Fibroblast of pulmonary artery (primary cell): ENCODE results near the gene CABCOCO1.
"Not testable (repeated sequence)": the region's sequence is repeated elsewhere in the genome, so short reads cannot be mapped to it uniquely, and the experiment has no call there.

Experiments used
- DNase-seq: peaks from one replicate; pipeline ENCODE4 v3.0.0-alpha.2; 2010; ENCODE audit warnings: low read depth
- H3K4me3 ChIP-seq: replicated peaks from 2 replicates; pipeline ENCODE4 v1.5.1; 2011; ENCODE audit warnings: low read depth, mild to moderate bottlenecking, control low read depth, low read length, moderate library complexity
- TF ChIP-seq, protein P1 (sequence below): IDR thresholded peaks from 2 replicates; pipeline ENCODE4 v1.5.1; 2011; ENCODE audit warnings: mild to moderate bottlenecking, control low read depth, low read length, inconsistent platforms; ENCODE audit errors: missing control alignments

Gene CABCOCO1

GRCh38 chr10:61688551-61689308 is 26.0 kb downstream of the CABCOCO1 start:
- no peak overlapping the region for H3K4me3 ChIP-seq
- TF ChIP-seq, protein P1, sequence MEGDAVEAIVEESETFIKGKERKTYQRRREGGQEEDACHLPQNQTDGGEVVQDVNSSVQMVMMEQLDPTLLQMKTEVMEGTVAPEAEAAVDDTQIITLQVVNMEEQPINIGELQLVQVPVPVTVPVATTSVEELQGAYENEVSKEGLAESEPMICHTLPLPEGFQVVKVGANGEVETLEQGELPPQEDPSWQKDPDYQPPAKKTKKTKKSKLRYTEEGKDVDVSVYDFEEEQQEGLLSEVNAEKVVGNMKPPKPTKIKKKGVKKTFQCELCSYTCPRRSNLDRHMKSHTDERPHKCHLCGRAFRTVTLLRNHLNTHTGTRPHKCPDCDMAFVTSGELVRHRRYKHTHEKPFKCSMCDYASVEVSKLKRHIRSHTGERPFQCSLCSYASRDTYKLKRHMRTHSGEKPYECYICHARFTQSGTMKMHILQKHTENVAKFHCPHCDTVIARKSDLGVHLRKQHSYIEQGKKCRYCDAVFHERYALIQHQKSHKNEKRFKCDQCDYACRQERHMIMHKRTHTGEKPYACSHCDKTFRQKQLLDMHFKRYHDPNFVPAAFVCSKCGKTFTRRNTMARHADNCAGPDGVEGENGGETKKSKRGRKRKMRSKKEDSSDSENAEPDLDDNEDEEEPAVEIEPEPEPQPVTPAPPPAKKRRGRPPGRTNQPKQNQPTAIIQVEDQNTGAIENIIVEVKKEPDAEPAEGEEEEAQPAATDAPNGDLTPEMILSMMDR, result no peak
- no peak for DNase-seq

GRCh38 chr10:61691667-61692066 is 28.9 kb downstream of the CABCOCO1 start:
- not testable (repeated sequence) for DNase-seq, H3K4me3 ChIP-seq

- DNase-seq, result no peak
- H3K4me3 ChIP-seq, result no peak overlapping the region
- TF ChIP-seq, protein P1, result no peak
These were observed 29.8 kb downstream of the CABCOCO1 start for GRCh38 chr10:61692447-61693010.

- no peak for DNase-seq
- TF ChIP-seq, protein P1, result no peak
- no peak overlapping the region for H3K4me3 ChIP-seq
These were observed 36.4 kb downstream of the CABCOCO1 start for GRCh38 chr10:61698968-61699655.

DNA sequence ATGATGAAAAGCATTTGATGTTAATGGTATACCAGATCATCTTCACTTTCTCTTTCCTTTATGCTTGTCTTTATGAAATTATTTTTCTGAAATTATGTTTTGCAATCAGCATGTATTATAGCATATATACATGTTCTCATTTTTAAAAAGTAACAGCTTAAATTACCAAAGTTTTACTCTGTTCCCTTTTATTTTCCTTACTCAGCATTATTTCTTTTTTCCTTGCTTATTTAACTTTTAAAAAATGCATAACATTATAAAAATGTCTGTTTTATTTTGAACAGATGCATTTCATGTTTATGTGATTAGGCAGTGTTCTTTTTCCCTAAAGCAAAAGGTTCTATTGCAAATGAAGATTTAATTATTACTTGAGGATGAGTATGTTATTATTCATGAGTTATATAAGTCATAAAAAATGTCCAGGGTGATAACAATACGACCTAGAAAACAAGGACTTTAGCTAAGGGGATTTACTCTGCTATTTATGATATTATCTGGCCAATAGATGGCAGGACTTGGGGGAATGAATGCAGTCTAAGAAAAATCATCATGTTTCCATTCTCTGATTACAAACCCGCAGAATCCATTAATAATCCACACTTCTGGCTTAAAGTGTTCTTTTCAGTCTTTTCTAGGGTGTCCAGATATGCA is 38.5 kb downstream of the CABCOCO1 start:
- no peak overlapping the region for H3K4me3 ChIP-seq
- DNase-seq, result no peak
- TF ChIP-seq, protein P1, result peak; percentile 13

GRCh38 chr10:61701706-61702105 is 39.0 kb downstream of the CABCOCO1 start:
- H3K4me3 ChIP-seq, result no peak overlapping the region
- TF ChIP-seq, protein P1, result no peak
- DNase-seq, result no peak

DNA sequence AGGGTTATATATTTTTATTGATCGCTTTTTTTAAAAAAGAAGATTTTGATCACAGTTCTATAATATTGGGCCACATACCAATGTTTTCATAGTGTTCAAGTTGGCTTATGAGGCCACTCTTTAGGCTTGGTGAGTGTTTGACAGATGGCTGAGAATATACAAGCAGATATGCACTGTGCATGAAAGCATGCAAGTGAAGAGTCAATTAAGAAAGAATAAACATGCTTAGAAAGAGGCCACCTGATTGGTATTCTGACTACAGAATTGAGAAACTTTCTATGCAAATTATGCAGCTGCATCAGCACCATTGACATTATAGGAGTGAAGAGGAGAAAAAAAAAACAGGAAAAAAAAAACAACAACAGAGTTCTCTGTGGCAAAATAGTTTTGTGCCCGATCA is 39.9 kb downstream of the CABCOCO1 start:
- TF ChIP-seq, protein P1, result no peak
- H3K4me3 ChIP-seq, result no peak overlapping the region

More for the DNA sequence above, 39.9 kb downstream of the CABCOCO1 start:
- no peak for DNase-seq
